Measurements from ENCODE around the gene SSC5D.
A peak's percentile ranks its signal among the peaks of the same experiment; 100 is the strongest.
"Not testable (repeated sequence)": the region's sequence is repeated elsewhere in the genome, so short reads cannot be mapped to it uniquely, and the experiment has no call there.

Gene SSC5D

GRCh38 chr19:55508120-55508519 is 19.9 kb downstream of the SSC5D start:
- no peak for DNase-seq

GRCh38 chr19:55516878-55517620 is 28.8 kb downstream of the SSC5D start:
- DNase-seq, result peak; percentile 95 to 96

- DNase-seq, result no peak
These were observed 31.4 kb downstream of the SSC5D start for GRCh38 chr19:55519451-55520311.

GRCh38 chr19:55520691-55521292 is 32.6 kb downstream of the SSC5D start:
- DNase-seq, result no peak

- no peak for DNase-seq
These were observed 37.3 kb downstream of the SSC5D start for GRCh38 chr19:55525289-55526101.

GRCh38 chr19:55526216-55527196 is 38.3 kb downstream of the SSC5D start:
- DNase-seq, result no peak

- no peak for DNase-seq
These were observed 39.2 kb downstream of the SSC5D start for GRCh38 chr19:55527197-55528029.

GRCh38 chr19:55528030-55528803 is 40.0 kb downstream of the SSC5D start:
- no peak for DNase-seq

GRCh38 chr19:55529636-55530234 is 41.5 kb downstream of the SSC5D start:
- no peak for DNase-seq

- DNase-seq, result no peak
These were observed 42.8 kb downstream of the SSC5D start for GRCh38 chr19:55530996-55531395.

- DNase-seq, result not testable (repeated sequence)
These were observed 46.0 kb downstream of the SSC5D start for GRCh38 chr19:55534280-55534679.

- DNase-seq, result no peak
These were observed 47.1 kb downstream of the SSC5D start for GRCh38 chr19:55535173-55535964.

- no peak for DNase-seq
These were observed 47.7 kb downstream of the SSC5D start for GRCh38 chr19:55535965-55536350.

- DNase-seq, result no peak
These were observed 48.1 kb downstream of the SSC5D start for GRCh38 chr19:55536366-55536765.

GRCh38 chr19:55536951-55537740 is 48.9 kb downstream of the SSC5D start, which contains the start of gene SBK2:
TSS of gene SBK2 (minus strand) at chr19:55537133. CDS start at chr19:55536294, 839 bp downstream.
- peak in 1 of 2 experiments; percentile 22 for DNase-seq

GRCh38 chr19:55537741-55538111 is 49.5 kb downstream of the SSC5D start:
- DNase-seq, result no peak

- DNase-seq, result no peak
These were observed 49.9 kb downstream of the SSC5D start for GRCh38 chr19:55538132-55538531.

Data from activated T-cell treated with anti-CD3 and anti-CD28 coated beads, Interleukin-2, amount 50 U/mL, for 48 hours (primary cell).